Astrocyte (in vitro differentiated cells and primary cell): ENCODE measurements around the gene PRPH.

Experiments
- EZH2 ChIP-seq: IDR thresholded peaks from 2 replicates; pipeline ENCODE4 v1.6.1; 2012; ENCODE audit warnings: mild to moderate bottlenecking, low read length, inconsistent platforms; ENCODE audit not compliant: insufficient read depth
- TF ChIP-seq, protein P1 (sequence below): IDR thresholded peaks from 2 replicates; pipeline ENCODE4 v1.5.1; 2011; ENCODE audit warnings: low read depth, mild to moderate bottlenecking, inconsistent platforms, low read length, moderate library complexity; ENCODE audit not compliant: insufficient read depth

DNA sequence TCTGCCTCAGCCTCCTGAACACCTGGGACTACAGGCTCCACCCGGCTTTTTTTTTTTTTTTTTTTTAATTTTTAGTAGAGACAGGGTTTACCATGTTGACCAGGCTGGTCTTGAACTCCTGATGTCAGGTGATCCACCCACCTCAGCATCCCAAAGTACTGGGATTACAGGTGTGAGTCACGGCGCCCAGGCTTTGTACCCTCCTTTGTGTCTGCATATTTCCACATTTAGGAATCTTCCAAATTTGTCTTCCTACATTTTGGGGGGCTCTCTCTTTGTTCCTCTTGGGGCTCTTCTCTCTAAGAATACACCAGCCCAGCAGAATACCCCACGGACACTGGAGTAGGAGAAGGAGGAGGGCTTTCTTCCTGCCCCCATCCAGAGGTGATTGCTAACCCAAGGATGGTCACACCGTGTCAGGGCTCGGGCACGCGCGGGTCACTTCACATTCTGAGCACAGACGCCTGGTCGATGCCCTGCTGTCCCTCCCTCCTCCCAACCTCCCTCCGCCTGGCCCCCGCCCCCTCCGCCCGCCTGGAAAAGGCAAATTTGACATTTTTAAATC lies 49.6 kb downstream of the PRPH start:
- TF ChIP-seq, protein P1, sequence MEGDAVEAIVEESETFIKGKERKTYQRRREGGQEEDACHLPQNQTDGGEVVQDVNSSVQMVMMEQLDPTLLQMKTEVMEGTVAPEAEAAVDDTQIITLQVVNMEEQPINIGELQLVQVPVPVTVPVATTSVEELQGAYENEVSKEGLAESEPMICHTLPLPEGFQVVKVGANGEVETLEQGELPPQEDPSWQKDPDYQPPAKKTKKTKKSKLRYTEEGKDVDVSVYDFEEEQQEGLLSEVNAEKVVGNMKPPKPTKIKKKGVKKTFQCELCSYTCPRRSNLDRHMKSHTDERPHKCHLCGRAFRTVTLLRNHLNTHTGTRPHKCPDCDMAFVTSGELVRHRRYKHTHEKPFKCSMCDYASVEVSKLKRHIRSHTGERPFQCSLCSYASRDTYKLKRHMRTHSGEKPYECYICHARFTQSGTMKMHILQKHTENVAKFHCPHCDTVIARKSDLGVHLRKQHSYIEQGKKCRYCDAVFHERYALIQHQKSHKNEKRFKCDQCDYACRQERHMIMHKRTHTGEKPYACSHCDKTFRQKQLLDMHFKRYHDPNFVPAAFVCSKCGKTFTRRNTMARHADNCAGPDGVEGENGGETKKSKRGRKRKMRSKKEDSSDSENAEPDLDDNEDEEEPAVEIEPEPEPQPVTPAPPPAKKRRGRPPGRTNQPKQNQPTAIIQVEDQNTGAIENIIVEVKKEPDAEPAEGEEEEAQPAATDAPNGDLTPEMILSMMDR: no peak
- TF ChIP-seq EZH2: no peak
